Measurements from ENCODE around the gene TSGA10.
"Not testable (repeated sequence)": the region's sequence is repeated elsewhere in the genome, so short reads cannot be mapped to it uniquely, and the experiment has no call there.

TSGA10 gene

GRCh38 chr2:99153921-99154604, 679 bp downstream of the TSGA10 start:
- peak in 6 of 51 donors; percentile 2 to 71 (median 8) for DNase-seq

DNA sequence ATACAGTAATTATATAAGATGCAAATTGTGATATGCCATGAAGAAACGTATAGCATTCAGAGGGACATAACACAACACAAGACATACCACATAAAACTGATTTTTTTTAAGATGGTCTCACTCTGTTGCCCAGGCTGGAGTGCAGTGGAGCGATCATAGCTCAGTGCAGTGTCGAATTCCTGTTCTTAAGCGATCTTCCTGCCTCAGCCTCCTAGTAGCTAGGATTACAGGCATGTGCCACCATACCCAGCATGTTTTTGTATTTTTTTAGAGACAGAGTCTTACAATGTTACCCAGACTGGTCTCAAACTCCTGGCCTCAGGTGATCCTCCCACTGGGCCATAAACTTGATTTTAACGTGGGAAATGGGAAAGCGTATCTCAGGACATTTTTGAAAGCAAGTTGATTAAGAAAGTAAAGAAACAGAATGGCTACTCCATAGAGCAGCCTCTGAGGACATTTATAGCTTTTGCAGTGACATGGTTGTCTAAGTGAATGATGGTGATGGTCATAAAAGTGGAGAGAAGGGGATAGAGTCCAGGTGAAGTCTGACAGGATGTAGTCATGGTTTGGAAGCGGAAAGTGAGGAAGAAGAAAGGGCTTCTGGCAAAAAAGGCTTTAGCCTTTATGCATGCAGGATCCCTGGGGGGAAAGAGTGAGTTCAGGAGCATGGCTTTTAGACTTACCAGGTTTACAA, 2.4 kb downstream of the TSGA10 start:
- DNase-seq: no peak

- DNase-seq: no peak
Measured at GRCh38 chr2:99150706-99151105, 4.0 kb downstream of the TSGA10 start.

- peak; percentile 73 to 97 (median 89) for DNase-seq
Measured at GRCh38 chr2:99141110-99142108, 13.3 kb downstream of the TSGA10 start, which contains the start of gene C2orf15. Gene C2orf15 (plus strand): TSS chr2:99141707. CDS start chr2:99150559, 8,852 bp downstream.

DNA sequence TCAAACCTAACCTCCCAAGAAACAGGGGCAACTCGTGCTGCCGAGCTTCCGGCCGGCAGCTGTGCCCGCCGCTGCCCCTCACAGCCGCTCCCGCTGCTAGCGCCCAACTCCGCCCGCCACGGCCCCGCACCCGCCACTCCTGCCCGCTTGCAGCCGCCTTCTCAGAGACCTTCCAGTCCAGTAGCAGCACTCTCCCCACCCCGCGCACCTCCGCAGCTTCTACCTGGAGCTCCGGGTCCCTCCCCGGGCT, 14.0 kb downstream of the TSGA10 start:
- peak in 1 of 51 donors; percentile 70 for DNase-seq

DNA sequence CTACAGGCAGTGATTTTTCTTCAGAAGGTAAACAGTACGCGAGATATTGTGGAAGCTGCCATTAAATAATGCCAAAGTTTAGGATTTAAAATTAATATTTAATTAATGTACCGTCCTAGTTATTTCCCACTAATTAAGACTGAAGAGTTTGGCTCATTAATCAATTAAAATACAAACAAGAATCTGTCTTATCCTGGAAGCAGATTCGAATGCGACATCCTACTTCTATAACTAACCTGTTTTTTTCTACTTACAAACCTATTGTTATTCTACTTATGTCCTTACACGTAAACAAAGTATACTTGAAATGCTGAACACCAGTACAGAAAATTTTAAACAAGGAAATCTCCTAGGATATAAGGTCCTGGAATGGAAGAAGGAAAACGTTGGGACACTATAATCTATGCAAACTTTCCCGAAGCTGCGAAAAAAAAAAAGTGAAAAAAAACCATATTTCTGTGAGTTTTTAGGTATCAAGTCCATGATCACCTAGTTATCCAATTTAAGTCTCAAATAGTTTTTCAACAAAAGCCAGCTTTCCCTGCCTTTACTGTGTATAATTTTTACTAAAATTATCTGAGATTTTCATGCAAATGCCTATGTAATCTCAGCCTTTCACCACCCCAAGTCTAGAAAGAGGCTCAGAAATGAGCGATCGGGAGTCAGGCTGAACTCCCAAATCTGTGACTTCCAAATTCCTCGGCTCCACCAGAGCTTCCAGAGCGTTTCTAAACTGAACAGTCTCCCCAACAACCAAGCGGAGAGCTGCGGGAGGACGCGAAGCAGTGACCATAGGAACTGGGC, 14.5 kb downstream of the TSGA10 start:
- no peak for DNase-seq

- no peak for DNase-seq
Measured at GRCh38 chr2:99139003-99139402, 15.7 kb downstream of the TSGA10 start.

DNA sequence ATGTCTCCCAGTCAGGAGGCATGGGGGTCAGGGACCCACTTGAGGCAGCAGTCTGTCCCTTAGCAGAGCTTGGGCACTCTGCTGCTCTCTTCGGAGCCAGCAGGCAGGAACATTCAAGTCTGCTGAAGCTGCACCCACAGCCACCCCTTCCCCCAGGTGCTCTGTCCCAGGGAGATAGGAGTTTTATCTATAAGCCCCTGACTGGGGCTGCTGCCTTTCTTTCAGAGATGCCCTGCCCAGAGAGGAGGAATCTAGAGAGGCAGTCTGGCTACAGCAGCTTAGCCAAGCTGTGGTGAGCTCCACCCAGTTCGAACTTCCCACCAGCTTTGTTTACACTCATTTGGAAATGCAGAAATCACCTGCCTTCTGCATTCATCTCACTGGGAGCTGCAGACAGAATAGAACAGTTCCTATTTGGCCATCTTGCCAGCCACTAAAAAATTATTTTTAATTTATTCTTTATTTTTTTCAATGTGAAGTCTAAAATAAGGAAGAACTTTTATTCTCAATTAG, 19.6 kb downstream of the TSGA10 start:
- DNase-seq: not testable (repeated sequence)

- no peak for DNase-seq
Measured at GRCh38 chr2:99127981-99128380, 26.8 kb downstream of the TSGA10 start.

DNA sequence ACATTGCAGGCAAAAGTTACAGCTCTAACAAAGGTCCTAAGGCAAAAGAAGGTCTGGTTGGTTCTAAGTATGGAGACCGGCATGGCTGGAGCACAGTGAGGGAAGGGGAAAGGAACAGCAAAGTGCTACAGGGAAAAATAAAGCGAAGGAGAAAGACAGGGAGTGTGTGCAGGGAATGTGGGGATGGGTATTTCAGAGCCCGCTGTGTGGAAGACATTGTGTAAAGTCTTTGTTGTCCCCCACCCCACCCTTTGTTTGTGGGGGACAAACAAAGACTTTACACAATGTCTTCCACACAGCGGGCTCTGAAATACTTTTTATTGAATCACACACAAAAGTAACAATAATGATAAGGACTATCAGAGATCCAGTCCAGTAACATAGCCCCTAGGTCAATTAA, 42.1 kb downstream of the TSGA10 start:
- DNase-seq: peak in 7 of 51 donors; percentile 3 to 60 (median 5)

- no peak for DNase-seq
Measured at GRCh38 chr2:99111945-99112344, 42.8 kb downstream of the TSGA10 start.

DNA sequence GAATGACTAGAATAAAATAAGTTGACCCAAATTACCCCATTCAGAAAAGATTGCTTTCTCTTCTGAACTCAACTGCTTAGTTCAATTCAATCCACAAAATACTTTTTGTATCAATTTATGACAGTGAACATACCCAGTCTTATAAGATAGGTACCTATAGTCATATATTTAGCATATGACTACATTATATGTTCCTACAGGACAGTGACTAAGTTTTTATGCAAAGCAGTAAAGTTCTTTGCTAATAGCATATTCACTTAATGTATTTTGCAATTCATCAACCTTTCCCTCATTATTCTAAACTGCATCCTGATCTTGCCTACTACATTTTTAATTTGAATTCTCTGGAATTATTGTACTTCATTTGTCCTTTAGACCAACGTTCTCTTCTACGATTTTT, 43.5 kb downstream of the TSGA10 start:
- DNase-seq: no peak

- no peak for DNase-seq
Measured at GRCh38 chr2:99106913-99107312, 47.8 kb downstream of the TSGA10 start.

DNA sequence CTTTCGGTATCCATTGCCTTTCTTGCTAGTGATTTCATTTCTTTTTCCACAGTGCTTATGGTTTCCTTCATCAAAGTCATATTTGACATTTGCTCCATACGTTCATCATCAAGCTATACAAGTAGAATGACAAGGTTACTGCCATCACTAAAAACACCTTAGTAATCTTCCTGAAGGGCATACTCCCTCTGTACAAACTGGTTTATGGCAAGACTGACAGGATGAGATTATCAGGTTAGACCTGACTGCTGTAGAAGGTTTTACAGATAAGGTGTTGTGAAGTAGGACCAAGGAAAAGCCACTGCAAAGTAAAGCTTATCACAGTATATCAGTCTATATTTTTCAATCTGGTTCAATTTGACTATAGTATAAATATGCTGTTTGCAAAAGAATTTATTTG, 50.7 kb downstream of the TSGA10 start:
- DNase-seq: no peak

GRCh38 chr2:99101697-99102096, 53.0 kb downstream of the TSGA10 start:
- DNase-seq: peak in 1 of 51 donors; percentile 9

DNA sequence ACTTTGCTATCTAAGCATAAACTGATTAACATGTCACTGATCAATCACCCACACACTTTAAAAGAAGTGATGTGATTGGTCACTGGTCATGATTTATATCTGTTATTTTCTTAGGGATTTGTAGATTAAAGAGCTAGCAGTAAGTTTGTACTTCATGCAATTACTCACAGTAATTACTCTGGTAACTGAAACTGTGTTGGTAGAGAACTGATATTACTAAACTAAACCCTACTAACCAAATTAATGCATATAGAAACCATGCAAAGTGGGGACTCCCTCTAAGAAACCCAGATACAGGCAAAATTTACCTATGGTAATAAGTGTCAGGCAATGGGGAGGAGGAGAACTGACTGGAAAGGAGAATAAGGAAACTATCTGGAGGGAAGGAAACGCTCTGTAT, 58.0 kb downstream of the TSGA10 start:
- DNase-seq: no peak

DNA sequence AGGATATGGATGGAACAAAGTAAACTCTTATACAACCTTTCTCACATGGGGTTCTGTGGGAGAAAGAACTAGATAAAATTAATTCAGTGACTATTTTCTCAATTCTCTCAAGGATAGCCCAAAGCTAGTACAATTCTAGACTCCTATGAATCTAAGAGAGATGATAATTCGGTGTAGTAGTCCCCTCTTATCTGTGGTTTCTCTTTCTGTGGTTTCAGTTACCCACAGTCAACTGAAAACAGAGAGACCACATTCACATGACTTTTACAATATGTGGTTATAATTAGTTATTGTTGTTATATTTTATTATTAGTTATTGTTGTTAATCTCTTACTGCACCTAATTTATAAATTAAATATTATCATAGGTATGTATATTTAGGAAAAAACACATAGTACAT, 66.7 kb downstream of the TSGA10 start:
- DNase-seq: no peak

GRCh38 chr2:99086385-99086784, 68.4 kb downstream of the TSGA10 start:
- DNase-seq: no peak

- no peak for DNase-seq
Measured at GRCh38 chr2:99085421-99085820, 69.3 kb downstream of the TSGA10 start.

DNA sequence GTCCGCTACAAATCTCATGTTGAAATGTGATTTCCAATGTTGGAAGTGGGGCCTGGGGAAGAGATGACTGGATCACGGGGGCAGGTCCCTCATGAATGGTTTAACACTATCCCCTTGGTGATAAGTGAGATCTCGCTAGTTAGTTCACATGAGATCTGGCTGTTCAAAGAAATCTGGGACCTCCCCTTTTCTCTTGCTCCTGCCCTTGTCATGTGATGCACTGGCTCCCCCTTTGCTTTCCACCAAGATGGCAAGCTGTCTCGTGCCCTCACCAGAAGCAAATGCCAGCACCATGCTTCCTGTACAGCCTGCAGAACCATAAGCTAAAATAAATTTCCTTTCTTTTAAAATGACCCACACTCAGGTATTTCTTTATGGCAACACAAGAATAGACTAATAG, 70.5 kb downstream of the TSGA10 start:
- no peak for DNase-seq

DNA sequence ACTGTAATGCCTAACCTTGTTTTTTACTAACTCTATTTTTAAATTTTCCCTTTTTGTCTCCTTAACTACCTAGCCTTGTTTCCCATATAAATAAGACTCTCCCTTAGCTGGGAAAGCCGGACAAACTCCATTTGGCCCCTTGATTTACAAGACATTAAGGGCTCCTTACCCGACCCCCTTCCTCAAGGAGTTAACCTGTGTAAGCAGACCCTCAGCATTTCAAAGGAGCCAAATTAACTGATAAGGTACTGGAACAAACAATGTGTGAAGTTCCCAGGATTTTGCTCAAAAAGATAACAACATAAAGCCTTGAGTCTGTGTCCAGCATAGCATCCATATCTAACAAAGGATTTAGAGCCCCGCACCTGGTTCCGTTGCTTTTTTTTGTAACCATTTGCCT, 72.9 kb downstream of the TSGA10 start:
- no peak for DNase-seq

Data from hypothalamus (tissue), 51 donors.